Pancreas (tissue), 10 donors: ENCODE results near the gene CACNA1C. TPM values are rescaled to one million over a fixed set of nuclear protein-coding genes. Genes with fewer than 3 reads are reported as not detected.

Experiments
- ATAC-seq, 4 donors: fragments of 200-7000 bp; cut with Tn5 transposase; one replicate each; pipeline versions ENCODE4 v1.8.0 to v1.9.1; 2020; ENCODE audit warnings: mild to moderate bottlenecking in 4 of 4, moderate library complexity in 4 of 4
- DNase-seq, 6 donors: peaks; one replicate each; pipeline ENCODE4 v3.0.0-alpha.2; 2020
- FAIRE-seq: peaks from 2 replicates; lab custom pipeline; 2012; peaks lifted over from hg19 to GRCh38; lab: Jason Lieb, UNC
- H3K27ac ChIP-seq, 4 donors: fragments of 200-600 bp; sonication (generic); 1 replicate in 3 of 4; 2 replicates in 1 of 4; pipeline versions ENCODE4 v1.5.0 to v1.8.0; 2020
- H3K27me3 ChIP-seq, 4 donors: fragments of 200-600 bp; one replicate each; pipeline ENCODE4 v1.8.0; 2021
- H3K36me3 ChIP-seq, 3 donors: fragments of 200-600 bp; sonication (generic) in 1 of 3; one replicate each; pipeline versions ENCODE4 v1.5.0 to v1.8.0; 2020 to 2021
- H3K4me1 ChIP-seq, 3 donors: fragments of 200-600 bp; one replicate each; pipeline ENCODE4 v1.8.0; 2021
- H3K4me3 ChIP-seq, 4 donors: fragments of 200-600 bp; sonication (generic) in 2 of 4; one replicate each; pipeline versions ENCODE4 v1.5.0 to v1.8.0; 2020 to 2021
- H3K9me3 ChIP-seq, 4 donors: fragments of 200-600 bp; one replicate each; pipeline ENCODE4 v1.8.0; 2021
- WGBS, 2 donors: extraction: QIAGEN DNeasy Blood & Tissue Kit; methylation state at CpG; one replicate each; pipeline ENCODE4 v1.1.7; 2013; 5-methylcytosine and 5-hydroxymethylcytosine counted together
- intact Hi-C, 3 donors: fragments of 100-400 bp; cut with DNase I; formaldehyde crosslinking; loops; one replicate each; pipeline versions ENCODE4 v1.11.1 to v1.14.2; 2022
- polyA plus RNA-seq, 2 donors: library from polyadenylated mRNA; stranded (reverse); fragments of 200-250 nt; gene quantifications; one replicate each; pipeline ENCODE4 v1.2.3, GENCODE V29; 2013
- total RNA-seq, 6 donors: library from RNA; stranded (reverse); fragmentation: NEBNext Ultra II Directional in 4 of 6; extraction: Animal tissue kit (Norgen Biotek cat#: 25700) in 4 of 6; gene quantifications; one replicate each; pipeline versions ENCODE4 v1.2.1 to v1.2.4, GENCODE V29; 2021 to 2023
- TF ChIP-seq, protein P1 (sequence below), 4 donors: fragments of 200-600 bp; sonication (generic) in 3 of 4; IDR thresholded peaks; one replicate each; pipeline versions ENCODE4 v1.5.0 to v1.8.0; 2021; ENCODE audit warnings: antibody characterized with exemption in 4 of 4
- donor health status: healthy with polysubstance abuse.
- donor health status: DM: no; HTN: no; CAD: no; lungs with moderate emphysema.
- donor health status: DM: no; HTN: no; CAD: no.
- donor health status: control.
- donor health status: control.
- donor health status: Bipolar disorder and iron deficiency.
- donor health status: DM: yes; HTN: yes; CAD: no.
- donor health status: DM: no; HTN: no; CAD: no.
- donor health status: DM: no; HTN: no; CAD: no.
- donor health status: DM: yes; HTN: yes; CAD: no.

Gene CACNA1C
- total and polyA plus RNA-seq, 8 donors, result 1.2 to 3.8 (median 2.3) TPM

DNA sequence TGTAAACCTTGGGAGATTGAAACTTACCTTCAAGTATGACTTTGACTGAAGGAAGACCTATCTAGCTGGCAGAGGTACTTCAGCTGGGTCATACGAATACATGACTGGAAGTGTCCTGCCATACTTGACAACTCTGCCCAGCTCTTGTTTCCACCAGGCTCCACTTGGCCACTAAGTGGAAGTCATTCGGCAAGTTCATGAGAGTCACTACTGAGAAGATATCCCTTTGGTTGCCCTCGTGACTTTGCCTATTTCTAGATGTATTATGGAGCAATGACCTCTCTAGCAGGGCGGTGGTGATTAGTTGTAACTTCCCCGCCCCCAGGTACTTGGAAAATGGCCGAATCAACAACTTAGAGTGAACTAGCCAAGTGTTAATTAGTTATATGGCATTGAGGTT lies 8.6 kb upstream of the CACNA1C start:
- DNase-seq (no peak), FAIRE-seq (no peak), ATAC-seq (no peak)
- H3K4me1 ChIP-seq, result no peaks in the 10 kb centered on the region
- H3K27me3 ChIP-seq, result no peaks in the 10 kb centered on the region
- intact Hi-C loops, result no loop called here
- no peaks in the 10 kb centered on the region for H3K9me3 ChIP-seq
- no peaks in the 10 kb centered on the region for H3K36me3 ChIP-seq
- WGBS, 2 donors, result 49 to 65% methylated on average over 6 of the region's 6 CpGs
- no peak overlapping the region for H3K27ac ChIP-seq
- H3K4me3 ChIP-seq, result no peak overlapping the region
- TF ChIP-seq, protein P1, sequence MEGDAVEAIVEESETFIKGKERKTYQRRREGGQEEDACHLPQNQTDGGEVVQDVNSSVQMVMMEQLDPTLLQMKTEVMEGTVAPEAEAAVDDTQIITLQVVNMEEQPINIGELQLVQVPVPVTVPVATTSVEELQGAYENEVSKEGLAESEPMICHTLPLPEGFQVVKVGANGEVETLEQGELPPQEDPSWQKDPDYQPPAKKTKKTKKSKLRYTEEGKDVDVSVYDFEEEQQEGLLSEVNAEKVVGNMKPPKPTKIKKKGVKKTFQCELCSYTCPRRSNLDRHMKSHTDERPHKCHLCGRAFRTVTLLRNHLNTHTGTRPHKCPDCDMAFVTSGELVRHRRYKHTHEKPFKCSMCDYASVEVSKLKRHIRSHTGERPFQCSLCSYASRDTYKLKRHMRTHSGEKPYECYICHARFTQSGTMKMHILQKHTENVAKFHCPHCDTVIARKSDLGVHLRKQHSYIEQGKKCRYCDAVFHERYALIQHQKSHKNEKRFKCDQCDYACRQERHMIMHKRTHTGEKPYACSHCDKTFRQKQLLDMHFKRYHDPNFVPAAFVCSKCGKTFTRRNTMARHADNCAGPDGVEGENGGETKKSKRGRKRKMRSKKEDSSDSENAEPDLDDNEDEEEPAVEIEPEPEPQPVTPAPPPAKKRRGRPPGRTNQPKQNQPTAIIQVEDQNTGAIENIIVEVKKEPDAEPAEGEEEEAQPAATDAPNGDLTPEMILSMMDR (IDR thresholded peaks at IDR 0.05), result no peak

DNA sequence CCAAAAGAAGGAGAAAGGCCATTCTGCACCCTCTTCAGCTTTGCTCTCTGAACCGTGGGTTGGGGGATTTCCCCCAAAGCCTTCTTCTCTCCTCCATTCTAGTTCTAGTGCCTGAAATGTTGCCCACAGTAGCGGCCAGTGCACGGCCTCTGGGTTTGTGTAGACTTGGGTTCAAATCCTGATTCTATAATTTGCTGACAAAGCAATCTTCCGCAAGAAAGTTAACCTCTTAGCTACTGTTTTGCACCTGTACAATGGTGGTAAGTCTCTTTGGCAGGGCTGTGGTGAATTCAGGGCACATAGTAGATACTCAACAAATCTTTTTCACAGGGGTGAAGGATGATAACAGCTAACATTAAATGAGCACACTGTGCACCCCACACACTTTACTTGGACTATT lies 5.8 kb upstream of the CACNA1C start:
- Histone ChIP-seq H3K4me1 (no peaks in the 10 kb centered on the region), H3K27me3 (peaks cover 0 to 3% (median 0%) of the 10 kb centered on the region in 4 donors), H3K4me3 (no peak overlapping the region), H3K27ac (no peak overlapping the region), H3K9me3 (no peaks in the 10 kb centered on the region), H3K36me3 (no peaks in the 10 kb centered on the region)
- 62 to 79% methylated on average over 4 of the region's 4 CpGs for WGBS, 2 donors
- ATAC-seq (no peak), FAIRE-seq (no peak), DNase-seq (no peak)
- intact Hi-C loops, result no loop called here
- TF ChIP-seq, protein P1 (IDR thresholded peaks at IDR 0.05), result no peak

DNA sequence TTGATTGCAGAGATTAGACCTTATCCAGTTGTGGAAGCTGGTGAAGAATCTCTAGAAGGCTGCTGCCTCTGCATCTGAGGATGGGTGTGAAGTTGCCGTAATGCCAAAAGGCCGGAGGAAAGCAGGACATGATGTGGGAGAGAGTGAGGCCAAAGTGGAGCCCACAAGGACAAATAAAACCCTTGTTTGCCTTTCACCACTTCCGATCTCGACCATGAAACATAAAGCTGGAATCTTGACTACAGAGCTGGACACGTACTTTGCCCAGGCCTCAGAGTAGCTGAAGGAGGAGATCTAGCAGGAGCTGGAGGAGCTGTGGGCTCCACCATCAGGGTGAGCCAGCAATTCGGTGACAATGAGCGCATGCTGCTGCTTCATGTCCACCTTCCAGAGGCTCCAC lies 5.0 kb upstream of the CACNA1C start:
- intact Hi-C loops, result no loop called here
- FAIRE-seq (no peak), DNase-seq (no peak), ATAC-seq (no peak)
- Histone ChIP-seq H3K27ac (no peak overlapping the region), H3K4me3 (no peak overlapping the region), H3K9me3 (no peaks in the 10 kb centered on the region), H3K27me3 (peaks cover 0 to 5% (median 0%) of the 10 kb centered on the region in 4 donors), H3K4me1 (no peaks in the 10 kb centered on the region), H3K36me3 (no peaks in the 10 kb centered on the region)
- TF ChIP-seq, protein P1 (IDR thresholded peaks at IDR 0.05), result no peak
- WGBS, 2 donors, result 68 to 74% methylated on average over 7 of the region's 7 CpGs

DNA sequence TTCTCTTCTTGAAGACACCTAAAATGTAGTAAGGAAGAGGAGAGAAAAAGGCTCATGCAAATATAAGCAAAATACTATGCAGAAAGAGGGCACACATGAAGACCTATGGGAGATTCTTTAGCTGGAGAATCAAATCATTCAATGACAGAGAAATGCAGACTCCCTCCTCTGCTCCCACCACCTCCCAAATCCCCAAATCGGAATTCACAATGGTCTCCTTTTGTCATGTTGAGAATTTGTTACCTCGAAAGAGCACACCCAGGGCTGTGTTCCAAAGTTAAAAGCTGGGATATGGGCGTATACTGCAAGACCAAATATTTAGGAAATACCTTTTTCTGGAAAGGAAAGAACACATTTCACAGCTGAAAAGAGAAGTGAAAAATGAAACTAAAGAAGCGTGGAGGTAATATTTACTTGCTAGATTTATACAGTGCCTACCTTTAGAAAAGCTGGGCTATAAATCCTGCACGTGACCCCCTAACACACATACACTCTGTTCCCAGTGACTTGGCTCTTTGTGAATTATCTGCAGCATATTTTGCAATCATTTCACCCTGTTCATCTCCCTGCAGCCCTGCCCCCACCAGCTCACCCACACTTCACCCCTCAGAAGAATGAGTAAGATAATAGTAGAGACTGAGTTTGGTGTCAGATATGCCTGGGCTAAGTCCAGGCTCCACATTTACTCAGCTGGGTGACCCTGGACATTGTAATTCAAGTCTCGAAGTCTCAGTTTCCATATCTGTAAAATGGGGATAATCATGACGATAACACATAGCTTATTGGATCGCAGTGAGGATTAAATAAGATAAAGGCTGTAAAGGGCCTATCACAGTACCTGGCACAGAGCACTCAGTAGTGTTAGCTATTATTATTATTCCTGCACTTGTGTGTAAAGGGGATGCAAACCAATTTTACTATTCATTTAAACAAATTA lies 2.9 kb upstream of the CACNA1C start:
- FAIRE-seq, result no peak
- WGBS, 2 donors, result 43 to 50% methylated on average over 8 of the region's 8 CpGs
- H3K27me3 ChIP-seq, result peaks cover 0 to 9% (median 0%) of the 10 kb centered on the region in 4 donors

More for the DNA sequence above, 2.9 kb upstream of the CACNA1C start:
- H3K4me3 ChIP-seq, result no peak overlapping the region
- no peaks in the 10 kb centered on the region for H3K9me3 ChIP-seq
- DNase-seq, result no peak
- no peak overlapping the region for H3K27ac ChIP-seq
- intact Hi-C loops, result loop anchor here in 1 of 3 donors (10.0 kb wide), 1 partner anchor 535 kb away; no protein-coding TSS in a partner anchor
- ATAC-seq, result no peak
- no peaks in the 10 kb centered on the region for H3K36me3 ChIP-seq
- TF ChIP-seq, protein P1 (IDR thresholded peaks at IDR 0.05), result no peak
- peaks cover 0 to 3% (median 0%) of the 10 kb centered on the region in 3 donors for H3K4me1 ChIP-seq
